ENCODE results near the gene DDX39B.

DDX39B gene

GRCh38 chr6:31548544-31548873, 6.7 kb upstream of the DDX39B start:
- DNase-seq (ENCODE audit: low read depth in 2 of 3, low spot score in 2 of 3) = no peak

GRCh38 chr6:31547727-31548543, 6.1 kb upstream of the DDX39B start:
- no peak for DNase-seq (ENCODE audit: low read depth in 2 of 3, low spot score in 2 of 3)

- peak in 2 of 3 experiments; percentile 76 to 84 for DNase-seq (ENCODE audit: low read depth in 2 of 3, low spot score in 2 of 3)
These were observed 5.3 kb upstream of the DDX39B start, which contains the start of gene NFKBIL1 for GRCh38 chr6:31546958-31547726. Gene NFKBIL1 (plus strand): TSS chr6:31547608. CDS start chr6:31547695, 87 bp downstream.

DNA sequence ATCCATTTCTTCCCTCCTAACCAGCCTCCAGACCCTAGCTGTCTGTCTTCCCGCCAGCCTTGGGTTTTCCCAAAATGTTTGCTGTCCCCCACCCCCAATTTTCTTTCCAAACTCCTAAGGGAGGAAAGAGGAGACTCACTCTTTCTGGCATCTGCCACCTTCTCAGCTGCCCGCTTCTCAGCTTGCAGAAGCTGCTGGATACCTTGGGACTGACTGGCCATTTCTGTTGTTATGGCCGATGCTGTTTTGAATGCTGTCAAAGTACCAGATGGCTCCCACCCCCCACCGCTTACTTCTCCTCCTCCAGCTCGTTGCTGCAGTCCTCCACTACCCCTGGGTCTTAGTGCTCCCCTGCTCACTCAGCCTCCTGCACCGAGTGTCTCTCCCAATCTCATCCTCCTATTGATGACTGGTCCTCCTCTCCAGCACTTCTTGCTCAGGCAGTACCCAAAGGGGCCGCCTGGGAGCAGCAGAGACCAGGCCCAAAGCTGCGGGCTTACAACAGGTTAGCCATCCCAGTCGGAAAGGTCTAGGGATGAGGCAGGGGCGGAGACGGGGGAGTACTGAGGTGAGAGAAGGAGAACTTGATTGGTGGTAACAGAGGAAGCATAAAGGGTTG, 4.6 kb upstream of the DDX39B start, which contains the start of gene ATP6V1G2:
Gene ATP6V1G2 (minus strand): TSS at position 270 of the 619 bp plus-strand sequence. CDS start 49 bp downstream, at position 221.
- DNase-seq (ENCODE audit: low read depth in 2 of 3, low spot score in 2 of 3) = peak; percentile 76 to 80 (median 76)

- DNase-seq (ENCODE audit: low read depth in 2 of 3, low spot score in 2 of 3) = no peak
These were observed 3.5 kb upstream of the DDX39B start for GRCh38 chr6:31545291-31545690.

DNA sequence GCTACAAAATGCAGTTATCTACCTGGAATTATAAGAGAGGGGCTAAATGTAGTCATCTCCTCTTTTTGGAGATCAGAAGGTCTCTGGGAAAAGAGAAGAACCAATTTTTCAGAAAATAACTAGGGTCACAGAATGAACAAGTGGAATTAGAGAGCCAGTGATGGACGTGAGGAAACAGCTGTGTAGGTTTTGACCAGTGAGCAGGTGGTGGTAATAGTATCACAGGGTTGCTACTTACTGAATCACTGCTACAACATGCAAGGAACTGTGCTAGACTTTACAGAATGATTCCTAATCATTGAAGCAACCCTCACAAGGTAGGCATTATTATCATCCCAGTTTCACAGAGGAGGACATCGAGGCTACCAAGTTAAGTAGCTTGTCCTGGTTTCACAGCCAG, 2.9 kb upstream of the DDX39B start:
- DNase-seq (ENCODE audit: low read depth in 2 of 3, low spot score in 2 of 3) = no peak

- DNase-seq (ENCODE audit: low read depth in 2 of 3, low spot score in 2 of 3) = no peak
These were observed 1.8 kb upstream of the DDX39B start for GRCh38 chr6:31543639-31544038.

GRCh38 chr6:31541059-31541657, 645 bp downstream of the DDX39B start:
- no peak for DNase-seq (ENCODE audit: low read depth in 2 of 3, low spot score in 2 of 3)

- DNase-seq (ENCODE audit: low read depth in 2 of 3, low spot score in 2 of 3) = no peak
These were observed 1.2 kb downstream of the DDX39B start for GRCh38 chr6:31540640-31541039.

- no peak for DNase-seq (ENCODE audit: low read depth in 2 of 3, low spot score in 2 of 3)
These were observed 2.9 kb downstream of the DDX39B start for GRCh38 chr6:31538805-31539400.

- DNase-seq (ENCODE audit: low read depth in 2 of 3, low spot score in 2 of 3) = no peak
These were observed 6.1 kb downstream of the DDX39B start for GRCh38 chr6:31535538-31536324.

GRCh38 chr6:31534521-31535040, 7.2 kb downstream of the DDX39B start:
- DNase-seq (ENCODE audit: low read depth in 2 of 3, low spot score in 2 of 3) = no peak

DNA sequence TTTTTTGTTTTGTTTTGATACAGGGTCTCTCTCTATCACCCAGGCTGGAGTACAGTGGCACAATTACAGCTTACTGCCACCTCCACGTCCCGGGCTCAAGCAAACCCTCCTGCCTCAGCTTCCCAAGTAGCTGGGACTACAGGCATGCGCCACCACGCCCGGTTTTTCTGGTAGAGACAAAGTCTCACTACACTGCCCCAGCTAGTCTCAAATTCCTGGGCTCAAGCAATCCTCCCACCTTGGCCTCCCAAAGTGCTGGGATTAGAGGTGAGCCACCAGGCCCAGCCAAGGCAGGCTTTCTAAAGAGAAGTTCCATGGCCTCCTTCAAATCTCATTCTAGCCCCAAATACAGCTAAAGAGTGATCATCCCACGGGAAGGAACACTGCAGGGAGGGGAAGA, 7.8 kb downstream of the DDX39B start:
- no peak for DNase-seq (ENCODE audit: low read depth in 2 of 3, low spot score in 2 of 3)

DNA sequence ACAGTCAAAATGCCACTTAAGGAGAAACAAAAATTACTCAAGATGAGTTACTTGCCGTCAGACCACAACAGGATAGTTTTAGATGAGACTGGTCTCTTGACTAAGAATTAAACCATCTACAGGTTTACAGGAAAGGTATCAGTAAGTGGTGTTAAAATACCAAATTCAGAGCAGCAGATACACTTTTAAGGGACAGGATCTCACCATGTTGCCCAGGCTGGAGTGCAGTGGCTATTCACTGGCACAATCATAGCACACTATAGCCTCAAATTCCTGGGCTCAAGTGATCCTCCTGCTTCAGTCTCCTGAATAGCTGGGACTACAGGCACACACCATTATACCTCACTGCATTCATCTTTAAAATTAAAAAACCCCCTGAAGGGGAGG, 8.4 kb downstream of the DDX39B start:
- no peak for DNase-seq (ENCODE audit: low read depth in 2 of 3, low spot score in 2 of 3)

DNA sequence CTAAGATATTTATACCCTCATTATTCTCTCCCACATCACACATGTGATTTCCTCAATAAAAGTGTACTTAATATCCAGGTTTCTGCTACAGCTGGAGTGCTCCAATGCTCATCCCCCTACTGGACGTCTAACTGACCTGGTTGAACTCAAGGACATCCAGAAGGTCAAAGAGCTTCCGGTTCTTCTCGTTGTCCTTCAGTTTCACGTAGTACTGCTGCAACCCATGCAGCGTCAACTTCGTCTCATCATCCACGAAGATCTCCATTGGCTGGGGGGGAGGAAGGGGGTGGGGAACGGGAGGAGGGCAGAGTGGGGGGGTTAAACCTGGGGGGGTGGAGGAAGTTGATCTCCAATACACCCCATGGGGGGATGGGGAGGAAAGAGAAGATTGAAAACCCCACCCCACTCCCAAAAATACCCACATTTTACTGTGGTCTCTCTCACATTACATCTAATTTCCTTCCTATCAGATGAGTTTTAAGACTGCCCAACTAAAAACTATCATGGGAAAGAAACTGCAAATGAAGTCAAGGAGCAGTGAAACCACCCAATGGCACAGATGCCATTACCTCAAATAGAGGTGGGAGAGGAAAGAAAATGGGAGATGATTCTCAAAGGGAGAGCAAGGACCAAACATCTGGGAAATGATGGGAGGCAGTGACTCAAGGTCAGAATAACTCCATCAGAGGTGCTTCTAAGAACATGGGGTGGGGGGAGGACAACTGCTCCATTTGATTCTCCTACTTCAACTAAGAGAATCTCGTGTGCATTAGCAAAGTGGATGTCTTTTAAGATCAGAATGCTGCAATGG, 9.0 kb downstream of the DDX39B start:
- no peak for DNase-seq (ENCODE audit: low read depth in 2 of 3, low spot score in 2 of 3)

GRCh38 chr6:31531771-31532643, 9.8 kb downstream of the DDX39B start:
- DNase-seq (ENCODE audit: low read depth in 2 of 3, low spot score in 2 of 3) = no peak

GRCh38 chr6:31531162-31531561, 10.6 kb downstream of the DDX39B start:
- no peak for DNase-seq (ENCODE audit: low read depth in 2 of 3, low spot score in 2 of 3)

GRCh38 chr6:31530659-31531058, 11.1 kb downstream of the DDX39B start:
- DNase-seq (ENCODE audit: low read depth in 2 of 3, low spot score in 2 of 3) = no peak

All from activated CD8-positive, alpha-beta memory T cell treated with anti-CD3 and anti-CD28 coated beads for 48 hours (primary cell).